HG03025 (cell line): Measurements from ENCODE around the gene HIC2.
"Not testable (repeated sequence)": the region's sequence is repeated elsewhere in the genome, so short reads cannot be mapped to it uniquely, and the experiment has no call there.

ENCODE experiments used
- ATAC-seq: cut with Tn5 transposase; IDR thresholded peaks from one replicate; pipeline ENCODE4 v1.9.1; 2021; ENCODE audit warnings: mild to moderate bottlenecking, moderate library complexity; ENCODE audit not compliant: unreplicated experiment, low FRiP score

The HIC2 gene, protein sequence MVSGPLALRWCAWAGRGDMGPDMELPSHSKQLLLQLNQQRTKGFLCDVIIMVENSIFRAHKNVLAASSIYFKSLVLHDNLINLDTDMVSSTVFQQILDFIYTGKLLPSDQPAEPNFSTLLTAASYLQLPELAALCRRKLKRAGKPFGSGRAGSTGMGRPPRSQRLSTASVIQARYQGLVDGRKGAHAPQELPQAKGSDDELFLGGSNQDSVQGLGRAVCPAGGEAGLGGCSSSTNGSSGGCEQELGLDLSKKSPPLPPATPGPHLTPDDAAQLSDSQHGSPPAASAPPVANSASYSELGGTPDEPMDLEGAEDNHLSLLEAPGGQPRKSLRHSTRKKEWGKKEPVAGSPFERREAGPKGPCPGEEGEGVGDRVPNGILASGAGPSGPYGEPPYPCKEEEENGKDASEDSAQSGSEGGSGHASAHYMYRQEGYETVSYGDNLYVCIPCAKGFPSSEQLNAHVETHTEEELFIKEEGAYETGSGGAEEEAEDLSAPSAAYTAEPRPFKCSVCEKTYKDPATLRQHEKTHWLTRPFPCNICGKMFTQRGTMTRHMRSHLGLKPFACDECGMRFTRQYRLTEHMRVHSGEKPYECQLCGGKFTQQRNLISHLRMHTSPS

DNA sequence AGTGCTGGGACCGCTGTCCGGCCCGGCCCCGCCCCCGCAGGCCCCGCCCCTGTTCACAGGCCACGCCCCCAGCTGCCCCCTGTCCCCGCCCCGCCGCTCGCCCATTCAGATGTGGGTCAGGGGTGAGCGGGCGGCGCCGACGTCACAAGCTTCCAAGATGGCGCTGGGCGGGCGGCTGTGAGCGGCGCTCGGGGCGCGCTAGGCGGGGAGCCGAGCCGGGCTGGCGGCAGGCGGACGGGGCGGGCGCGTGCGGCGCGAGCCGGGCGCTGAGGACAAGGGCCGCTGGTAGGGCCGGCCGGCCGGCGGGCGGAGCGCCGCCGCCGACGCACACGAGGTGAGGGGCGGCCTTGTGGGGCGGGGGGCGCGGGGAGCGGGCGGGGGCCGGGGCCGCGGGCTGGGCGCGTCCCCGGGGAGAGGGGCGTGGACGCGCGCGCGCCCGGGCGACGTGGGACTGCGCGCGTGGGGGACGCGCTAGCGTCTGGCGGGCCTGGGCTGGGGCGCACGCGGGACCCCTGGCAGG, at the start of gene HIC2:
Gene HIC2, plus strand, starts transcription at position 145 of the 520 bp plus-strand sequence. CDS start 25,461 bp downstream, outside the sequence.
- ATAC-seq: peak; percentile 77

DNA sequence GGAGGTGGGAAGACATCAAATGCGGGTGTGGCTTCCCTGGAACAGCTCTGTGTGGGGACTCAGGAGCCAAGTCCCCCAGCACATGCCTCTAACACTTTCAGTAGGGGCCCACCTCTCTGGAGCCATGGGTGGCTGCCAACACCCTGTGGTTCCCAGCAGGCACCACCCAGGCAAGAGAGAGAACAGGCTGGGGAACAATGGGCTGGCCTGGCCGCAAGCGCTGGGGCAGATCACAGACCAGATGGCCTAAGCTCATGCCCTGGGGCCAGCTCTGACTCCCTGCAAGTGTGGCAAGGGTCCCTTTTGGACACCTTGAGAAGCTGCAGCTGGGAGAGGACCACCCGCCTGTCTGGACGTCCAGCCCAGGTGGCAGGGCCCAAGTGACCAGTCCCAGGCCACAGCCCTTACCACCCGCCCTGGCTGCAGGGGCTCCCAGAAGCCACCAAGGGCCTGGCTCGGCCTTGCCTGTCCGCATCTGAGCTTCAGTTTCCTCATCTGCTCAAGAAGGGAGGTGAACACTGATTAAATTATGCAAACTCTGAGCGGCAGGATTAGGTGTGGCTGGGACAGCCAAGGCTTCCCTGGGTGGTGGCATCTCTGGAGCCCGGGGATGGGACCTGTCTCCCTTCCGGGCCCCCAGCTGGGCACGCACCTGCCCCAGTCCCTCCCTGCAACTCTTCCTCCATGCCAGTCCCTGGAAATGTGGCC, 48.4 kb upstream of the HIC2 start:
- not testable (repeated sequence) for ATAC-seq

DNA sequence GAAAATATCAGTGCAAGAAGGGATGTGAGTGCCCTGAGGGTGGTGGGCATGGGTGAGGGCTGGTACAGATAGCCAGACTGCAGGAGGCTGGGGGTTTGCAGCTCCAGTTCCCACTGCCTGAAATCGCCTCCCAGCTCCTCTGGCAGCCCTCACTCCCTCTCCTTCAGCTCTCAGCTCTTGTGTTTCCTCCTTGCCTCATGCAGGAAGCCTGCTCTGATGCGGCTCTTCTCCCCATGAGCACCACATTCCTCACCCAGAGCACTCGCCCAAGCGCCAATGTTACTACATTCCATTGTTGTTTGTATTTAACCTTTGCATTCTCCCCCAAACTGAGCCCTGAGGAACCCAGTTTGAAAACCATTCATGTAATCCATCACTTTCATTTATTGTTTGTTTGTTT, 41.3 kb upstream of the HIC2 start:
- not testable (repeated sequence) for ATAC-seq

DNA sequence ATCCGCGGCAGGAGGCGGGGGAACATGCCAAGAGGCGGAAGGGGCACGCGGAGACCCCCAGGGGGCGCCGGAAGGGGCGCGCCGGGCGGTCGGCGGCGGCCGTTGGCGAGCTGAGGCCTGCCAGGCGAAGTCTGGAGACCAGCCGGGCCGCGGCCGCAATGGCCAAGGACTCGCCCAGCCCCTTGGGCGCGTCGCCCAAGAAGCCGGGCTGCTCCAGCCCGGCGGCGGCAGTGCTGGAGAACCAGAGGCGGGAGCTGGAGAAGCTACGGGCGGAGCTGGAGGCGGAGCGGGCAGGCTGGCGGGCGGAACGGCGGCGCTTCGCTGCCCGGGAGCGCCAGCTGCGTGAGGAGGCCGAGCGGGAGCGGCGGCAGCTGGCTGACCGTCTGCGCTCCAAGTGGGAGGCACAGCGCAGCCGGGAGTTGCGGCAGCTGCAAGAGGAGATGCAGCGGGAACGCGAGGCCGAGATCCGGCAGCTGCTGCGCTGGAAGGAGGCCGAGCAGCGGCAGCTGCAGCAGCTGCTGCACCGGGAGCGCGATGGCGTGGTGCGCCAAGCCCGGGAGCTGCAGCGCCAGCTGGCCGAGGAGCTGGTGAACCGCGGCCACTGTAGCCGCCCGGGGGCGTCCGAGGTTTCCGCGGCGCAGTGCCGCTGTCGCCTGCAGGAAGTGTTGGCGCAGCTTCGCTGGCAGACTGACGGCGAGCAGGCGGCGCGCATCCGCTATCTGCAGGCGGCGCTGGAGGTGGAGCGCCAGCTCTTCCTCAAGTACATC, 33.3 kb upstream of the HIC2 start, which contains the start of gene RIMBP3B:
Gene RIMBP3B, plus strand, starts transcription at position 51 of the 767 bp plus-strand sequence. Its CDS starts 108 bp downstream, at position 159.
- not testable (repeated sequence) for ATAC-seq

DNA sequence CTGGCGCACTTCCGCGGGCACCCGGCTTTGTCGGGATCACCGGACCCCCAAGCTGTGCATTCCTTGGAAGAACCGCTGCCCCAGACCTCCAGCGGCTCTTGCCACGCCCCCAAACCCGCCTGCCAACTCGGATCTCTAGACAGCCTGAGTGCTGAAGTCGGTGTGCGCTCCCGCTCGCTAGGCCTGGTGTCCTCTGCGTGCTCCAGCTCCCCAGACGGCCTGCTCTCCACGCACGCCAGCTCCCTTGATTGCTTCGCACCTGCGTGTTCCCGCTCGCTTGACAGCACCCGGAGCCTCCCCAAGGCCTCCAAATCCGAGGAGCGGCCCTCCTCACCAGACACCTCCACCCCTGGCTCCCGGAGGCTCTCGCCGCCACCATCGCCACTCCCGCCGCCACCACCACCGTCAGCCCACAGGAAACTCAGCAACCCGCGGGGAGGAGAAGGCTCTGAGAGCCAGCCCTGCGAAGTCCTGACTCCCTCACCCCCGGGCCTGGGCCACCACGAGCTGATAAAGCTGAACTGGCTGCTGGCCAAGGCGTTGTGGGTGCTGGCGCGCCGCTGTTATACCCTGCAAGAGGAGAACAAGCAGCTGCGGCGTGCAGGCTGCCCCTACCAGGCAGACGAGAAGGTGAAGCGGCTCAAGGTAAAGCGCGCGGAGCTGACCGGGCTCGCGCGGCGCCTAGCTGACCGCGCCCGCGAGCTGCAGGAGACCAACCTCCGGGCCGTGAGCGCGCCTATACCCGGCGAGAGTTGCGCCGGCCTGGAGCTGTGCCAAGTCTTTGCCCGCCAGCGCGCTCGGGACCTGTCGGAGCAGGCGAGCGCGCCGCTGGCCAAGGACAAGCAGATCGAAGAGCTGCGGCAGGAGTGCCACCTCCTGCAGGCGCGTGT, 32.5 kb upstream of the HIC2 start:
- not testable (repeated sequence) for ATAC-seq

DNA sequence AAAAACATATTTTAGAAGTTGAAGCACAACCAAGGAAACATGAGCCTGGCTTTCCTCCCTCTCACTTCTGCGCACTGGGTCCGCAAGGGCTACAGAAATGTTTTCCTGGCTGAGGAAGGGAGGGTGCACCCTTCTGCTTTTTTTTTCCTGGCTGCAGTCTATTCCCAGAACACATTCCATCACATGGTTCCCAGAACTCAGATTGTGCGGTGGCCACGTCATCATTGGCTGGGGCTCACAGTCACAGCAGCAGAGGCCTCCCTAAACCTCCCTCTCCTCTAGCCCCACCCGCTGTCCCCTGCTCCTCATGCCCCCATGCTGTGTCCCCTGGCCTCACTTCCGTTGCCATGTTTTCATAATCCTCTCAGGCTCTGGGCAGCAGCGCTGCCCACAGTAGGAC, 27.7 kb upstream of the HIC2 start:
- ATAC-seq: not testable (repeated sequence)

DNA sequence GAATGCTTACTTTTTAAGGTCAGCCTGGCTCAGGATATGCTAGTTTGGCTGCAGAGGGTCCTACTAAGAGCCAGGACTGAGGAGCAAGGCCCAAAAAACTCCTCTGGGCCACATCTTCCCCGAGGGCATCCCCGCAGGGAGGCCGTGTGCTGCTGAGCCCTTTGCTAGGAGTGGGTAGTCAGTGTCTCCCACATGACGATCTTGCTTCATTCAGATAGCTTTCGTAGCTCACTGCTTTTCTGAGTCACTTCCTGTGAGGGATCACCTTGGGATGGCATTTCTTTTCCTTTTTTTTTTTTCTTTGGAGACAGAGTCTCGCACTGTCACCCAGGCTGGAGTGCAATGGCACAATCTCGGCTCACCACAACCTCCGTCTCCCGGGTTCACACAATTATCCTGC, 27.2 kb upstream of the HIC2 start:
- ATAC-seq: not testable (repeated sequence)

DNA sequence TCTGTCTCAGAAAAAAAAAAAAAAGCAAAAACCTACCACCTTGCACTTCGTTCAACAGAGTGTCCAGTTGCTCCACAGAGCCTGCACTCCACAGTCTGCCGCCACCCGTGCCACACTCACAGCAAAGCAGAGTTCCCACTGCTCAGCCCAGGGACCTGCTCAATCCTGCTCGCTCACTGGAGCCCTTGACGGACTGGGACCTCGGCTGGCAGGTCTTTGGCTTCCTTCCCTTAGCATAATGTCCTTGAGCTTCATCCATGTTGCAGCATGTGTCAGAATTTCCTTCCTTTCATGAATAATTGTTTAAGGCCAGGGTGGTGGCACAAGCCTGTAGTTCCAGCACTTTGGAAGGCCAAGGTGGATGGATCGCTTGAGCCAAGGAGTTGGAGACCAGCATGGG, 22.6 kb upstream of the HIC2 start:
- not testable (repeated sequence) for ATAC-seq

DNA sequence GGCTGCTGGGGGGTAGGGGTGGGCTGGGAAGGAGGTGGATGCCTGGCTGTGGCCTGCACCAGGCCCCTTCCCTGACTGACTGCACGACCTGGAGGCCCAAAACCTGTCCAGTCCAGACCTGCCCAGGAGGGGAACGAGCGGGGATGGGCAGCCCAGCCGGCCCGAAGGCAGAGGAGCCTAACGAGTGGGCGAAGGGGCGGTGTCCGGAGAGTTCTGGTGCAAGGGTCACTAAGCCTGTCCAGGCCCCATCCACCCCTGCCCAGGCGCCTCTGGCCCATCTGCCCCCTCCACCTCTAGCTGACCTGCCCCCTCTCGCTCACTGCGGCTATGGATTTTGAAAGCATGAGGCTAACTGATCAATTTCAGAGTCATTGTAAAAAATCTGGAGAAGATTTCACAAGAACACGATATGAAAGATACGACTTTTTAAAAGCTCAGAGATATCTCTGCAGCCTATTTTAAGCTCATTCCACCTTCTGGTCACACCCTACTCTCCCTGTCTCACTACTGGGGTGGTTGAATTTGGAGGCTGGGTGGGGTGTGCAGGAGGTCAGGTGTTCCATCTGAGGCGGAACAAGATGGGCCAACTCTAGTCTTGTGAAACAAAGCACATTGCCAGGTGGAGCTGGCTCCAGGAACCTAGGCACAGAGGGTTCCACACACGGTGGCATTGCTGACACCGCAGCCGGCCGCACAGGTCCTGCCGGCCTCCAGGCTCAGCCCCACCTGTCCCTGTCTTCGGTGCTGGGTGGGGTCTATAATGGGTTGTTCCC, 15.8 kb upstream of the HIC2 start:
- ATAC-seq: not testable (repeated sequence)

DNA sequence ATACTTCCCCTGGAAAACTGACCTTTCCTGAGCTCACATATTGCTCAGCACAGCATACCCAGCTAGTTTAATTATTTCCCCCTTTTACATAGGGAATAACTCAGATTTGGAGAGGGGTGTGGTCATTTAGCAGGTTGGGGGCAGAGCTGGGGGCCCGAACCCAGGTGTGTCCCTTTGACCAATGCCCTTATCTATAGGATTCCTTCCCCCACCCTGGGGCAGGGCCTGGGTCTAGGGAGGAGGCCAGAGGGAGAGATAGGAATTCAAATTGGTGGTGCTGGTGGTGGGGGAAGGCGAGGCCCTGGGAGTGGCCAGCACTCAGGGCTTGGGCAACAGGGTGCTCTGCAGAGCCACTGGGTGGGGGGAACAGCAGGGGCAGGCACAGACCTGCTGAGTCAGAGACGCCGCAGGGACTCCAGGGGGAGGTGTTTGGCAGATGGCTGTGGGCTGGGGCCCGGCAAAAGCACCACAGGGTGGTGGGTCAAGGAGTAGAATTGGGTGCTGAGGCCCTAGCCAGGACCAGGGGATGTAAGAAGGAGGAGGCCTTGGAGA, 14.3 kb upstream of the HIC2 start:
- ATAC-seq: not testable (repeated sequence)

DNA sequence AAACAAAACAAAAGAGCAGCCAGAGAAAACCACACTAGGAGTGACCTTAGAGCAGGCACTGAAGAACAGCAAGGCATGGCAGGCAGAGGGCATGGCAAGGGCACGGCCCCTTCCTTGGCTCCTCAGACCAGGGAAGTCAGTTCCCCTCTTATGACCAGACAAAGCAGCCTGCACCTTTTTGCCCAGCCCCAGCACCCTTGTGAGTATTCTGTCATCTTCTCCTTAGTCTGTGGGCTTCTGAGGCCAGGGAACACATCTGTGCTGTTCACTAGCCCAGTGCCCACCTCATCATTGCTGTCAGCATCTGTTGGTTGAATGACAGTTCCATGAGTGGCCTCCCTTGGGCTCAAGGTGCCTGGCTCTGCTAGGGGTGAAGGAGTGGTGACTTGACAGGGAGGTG, 10.0 kb upstream of the HIC2 start:
- not testable (repeated sequence) for ATAC-seq

DNA sequence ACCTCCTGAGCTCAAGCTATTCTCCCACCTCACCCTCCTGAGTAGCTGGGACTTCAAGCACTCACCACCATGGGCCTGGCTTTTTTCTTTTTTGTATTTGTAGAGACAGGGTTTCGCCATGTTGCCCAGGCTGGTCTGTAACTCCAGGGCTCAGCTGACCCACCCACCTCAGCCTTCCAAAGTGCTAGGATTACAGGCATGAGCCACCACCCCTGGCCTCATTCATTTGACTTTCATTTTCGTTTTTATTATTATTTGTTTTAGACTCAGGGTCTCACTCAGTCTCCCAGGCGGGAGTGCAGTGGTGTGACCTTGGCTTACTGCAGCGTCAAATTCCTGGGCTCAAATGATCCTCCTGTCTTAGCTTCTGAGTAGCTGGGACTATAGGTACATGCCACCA, 9.4 kb upstream of the HIC2 start:
- not testable (repeated sequence) for ATAC-seq

DNA sequence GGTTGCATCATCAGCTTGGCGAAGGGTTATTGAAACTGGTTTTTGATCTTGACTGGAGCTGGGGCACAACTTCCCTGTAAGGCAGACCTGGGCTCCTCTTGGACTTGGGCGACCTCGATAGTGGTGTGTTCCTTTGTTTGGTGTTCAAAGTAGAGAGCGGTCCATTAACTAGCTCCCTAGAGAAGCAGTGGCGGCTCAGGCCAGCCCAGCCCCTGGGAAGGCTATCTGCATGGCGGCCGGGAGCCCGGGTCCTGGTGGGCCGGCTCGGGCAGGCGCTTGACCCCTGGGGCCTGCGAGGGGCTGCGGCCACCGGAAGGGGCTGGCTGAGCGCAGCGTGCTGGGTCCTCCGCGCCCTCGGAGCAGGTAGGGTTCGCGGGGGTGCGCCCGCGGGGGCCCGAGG, 796 bp upstream of the HIC2 start:
- not testable (repeated sequence) for ATAC-seq

DNA sequence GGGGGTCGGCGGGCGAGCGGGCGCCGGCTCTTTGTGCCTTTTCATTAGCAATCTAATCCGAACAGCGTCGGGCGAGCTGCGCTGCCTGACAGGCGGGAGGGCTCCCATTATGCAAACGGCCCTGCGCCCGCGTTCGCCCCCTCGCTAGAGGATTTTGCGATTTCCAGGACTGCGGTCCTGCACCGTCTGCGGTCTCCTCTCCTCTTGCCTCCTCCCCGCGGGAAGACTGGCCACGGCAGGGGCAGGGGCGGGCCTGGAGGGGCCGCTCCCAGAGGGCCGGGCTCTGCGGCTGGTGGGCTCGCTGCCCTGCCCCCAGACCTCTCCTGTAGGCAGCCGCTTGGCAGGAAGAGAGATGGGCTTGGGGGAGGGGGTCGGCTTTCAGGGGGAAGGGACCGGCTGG, 682 bp downstream of the HIC2 start:
- peak; percentile 28 for ATAC-seq

DNA sequence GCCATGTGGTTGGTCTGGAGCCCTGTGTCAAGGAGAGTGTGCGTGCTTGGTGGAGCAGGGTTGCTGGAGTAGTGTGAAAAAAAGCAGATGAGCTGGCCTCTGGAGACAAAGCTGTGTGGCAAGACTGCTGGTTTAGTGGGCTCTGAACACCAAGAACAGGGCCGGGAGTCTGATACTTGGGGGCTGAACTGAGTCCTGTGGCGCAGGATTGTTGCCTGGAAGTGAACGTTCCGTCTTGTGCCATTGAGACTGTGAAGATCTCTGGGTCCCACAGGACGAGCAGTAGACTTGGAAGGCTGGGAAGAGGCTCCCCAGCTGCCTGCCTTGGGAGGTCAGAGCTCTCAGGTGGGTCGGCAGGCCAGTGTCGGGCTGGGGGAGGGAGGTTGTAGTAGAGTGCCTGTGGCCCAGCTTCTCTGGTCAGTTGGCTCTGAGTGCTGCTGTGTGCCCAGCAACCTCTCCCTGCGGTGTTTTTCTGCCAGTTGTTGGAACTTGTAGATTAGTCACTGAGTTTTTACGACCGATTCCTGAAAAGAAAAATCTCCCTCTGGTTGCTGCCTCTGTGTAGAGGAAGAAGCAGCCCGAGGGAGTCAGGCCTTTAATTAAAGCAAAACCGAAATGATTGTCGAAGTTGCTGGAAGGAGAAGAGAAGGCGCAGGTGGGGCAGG, 1.9 kb downstream of the HIC2 start:
- ATAC-seq: not testable (repeated sequence)

DNA sequence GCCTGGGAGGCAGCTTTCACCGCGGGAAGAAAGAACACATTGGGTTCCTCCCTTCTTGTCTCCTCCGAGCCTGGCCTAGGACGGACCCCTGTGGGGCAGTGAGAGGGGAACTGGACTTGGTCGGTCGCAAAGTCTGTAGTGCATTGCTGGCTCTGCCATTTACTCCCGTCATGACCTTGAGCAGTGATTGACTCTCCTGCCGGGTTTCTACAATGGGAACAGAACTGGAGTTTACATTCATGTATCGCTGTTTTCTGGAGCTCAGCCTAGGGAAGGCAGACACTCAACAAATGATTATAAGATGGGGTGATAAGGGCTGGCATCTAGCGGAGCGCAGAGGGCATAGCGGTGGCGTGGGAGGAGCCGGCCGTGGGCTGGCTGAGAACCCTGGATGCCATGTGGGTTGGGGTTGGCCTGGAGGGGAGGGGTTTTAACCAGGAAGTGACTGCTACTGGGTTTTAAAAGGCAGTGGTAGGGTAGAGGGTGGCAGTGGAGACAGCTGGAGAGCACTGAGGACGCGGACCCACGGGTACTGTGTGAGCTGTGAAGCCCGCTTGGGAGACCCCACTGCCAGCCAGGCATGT, 3.1 kb downstream of the HIC2 start:
- not testable (repeated sequence) for ATAC-seq

DNA sequence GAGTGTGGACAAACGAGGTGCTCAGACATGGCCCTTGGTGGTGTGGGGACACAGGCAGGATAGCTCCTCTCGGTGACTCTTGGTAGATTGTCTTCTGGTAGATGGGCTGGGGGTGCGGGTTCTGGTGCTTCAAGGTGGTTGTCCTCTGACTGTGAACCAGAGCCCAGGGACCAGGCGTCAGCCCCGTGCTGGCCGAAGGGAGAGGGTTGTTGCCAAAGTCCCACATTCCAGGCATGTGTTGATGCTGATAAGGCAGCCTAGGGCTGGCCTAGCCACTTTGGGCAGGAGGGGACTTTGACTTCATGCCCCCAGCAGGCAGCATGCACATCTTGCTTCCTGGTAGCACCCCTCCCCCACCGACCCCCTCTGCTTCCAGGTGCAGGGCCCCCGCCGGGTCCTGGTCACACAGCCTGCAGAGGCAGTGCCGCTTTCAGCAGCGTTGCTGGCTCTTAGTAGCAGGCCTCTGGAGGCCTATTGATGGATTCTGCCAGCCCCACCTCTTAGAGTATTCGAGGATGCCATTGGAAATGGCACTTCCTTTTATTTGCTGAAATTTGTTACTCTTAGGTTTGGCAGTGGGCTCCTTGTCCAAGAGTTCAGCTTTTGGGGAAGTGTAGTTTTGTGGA, 7.0 kb downstream of the HIC2 start:
- ATAC-seq: not testable (repeated sequence)
